HG03060 (cell line): Measurements from ENCODE around the gene OR10P1.
"Not testable (repeated sequence)": the region's sequence is repeated elsewhere in the genome, so short reads cannot be mapped to it uniquely, and the experiment has no call there.

Experiments
- ATAC-seq: cut with Tn5 transposase; IDR thresholded peaks from one replicate; pipeline ENCODE4 v1.9.1; 2021; ENCODE audit warnings: low read depth, moderate number of reproducible peaks; ENCODE audit not compliant: unreplicated experiment

OR10P1 gene

GRCh38 chr12:55636853-55637252 is at the start of gene OR10P1:
OR10P1 (plus strand) TSS chr12:55636892; CDS start chr12:55636892, 0 bp downstream.
- ATAC-seq, result no peak

- not testable (repeated sequence) for ATAC-seq
Measured at GRCh38 chr12:55590152-55590551, 46.5 kb upstream of the OR10P1 start.

DNA sequence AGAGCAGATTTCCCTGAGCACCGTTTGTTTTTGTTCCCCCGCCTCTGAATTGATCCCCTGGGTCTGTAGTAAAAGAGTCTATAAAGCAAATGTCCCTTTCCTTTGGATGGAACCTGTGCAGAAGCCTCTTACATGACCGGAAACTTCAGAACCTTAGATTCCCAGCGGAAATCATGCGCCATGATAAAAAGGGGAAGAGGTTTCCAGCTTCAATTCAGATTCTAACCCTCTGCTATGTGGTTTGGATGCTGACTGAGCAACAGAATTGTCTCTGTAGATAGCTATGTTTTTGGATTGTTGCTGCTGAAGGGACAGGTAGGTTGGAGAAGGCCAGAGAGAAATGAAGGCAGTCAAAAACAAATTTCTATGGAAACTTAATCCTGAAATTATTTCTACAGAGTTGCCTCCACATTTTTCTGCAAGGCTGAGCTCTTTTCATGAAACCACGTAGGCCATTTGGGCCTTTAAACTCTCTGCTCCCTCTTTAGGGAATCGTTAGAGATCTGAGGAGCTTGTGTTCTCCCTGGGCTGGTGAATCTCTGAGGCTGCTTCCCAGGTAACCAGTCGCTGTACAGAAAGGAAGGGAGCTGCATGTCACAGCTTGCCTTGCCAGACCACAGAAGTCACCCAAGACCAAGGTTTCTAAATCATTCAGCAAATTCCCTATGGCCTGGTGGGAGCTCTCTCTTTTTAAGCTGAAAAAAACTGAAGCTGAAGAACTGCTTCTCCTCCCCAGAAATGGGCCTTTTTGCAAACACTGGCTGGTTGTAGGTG is 28.7 kb upstream of the OR10P1 start:
- ATAC-seq, result no peak

- no peak for ATAC-seq
Measured at GRCh38 chr12:55610598-55610997, 26.1 kb upstream of the OR10P1 start.

- no peak for ATAC-seq
Measured at GRCh38 chr12:55612646-55613045, 24.0 kb upstream of the OR10P1 start.

- ATAC-seq, result no peak
Measured at GRCh38 chr12:55614764-55615163, 21.9 kb upstream of the OR10P1 start.

- ATAC-seq, result peak; percentile 84
Measured at GRCh38 chr12:55619354-55620138, 17.1 kb upstream of the OR10P1 start.

DNA sequence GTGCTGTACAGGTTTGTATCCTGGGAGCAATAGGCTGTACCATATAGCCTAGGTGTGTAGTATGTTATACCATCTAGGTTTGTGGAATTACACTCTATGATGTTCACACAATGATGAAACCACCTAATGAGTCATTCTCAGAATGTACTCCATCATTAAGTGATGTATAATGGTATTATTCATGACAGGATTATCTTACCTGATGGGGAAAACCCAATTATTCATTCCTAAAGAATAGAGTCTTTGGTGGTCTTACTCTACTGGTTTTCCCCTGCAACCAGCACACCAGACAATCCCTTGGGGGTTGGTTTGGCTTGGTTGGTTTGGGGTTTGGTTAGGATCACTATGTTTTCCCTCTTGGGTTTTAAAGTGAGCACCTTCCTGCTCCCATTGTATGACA is 12.6 kb upstream of the OR10P1 start:
- ATAC-seq, result no peak

DNA sequence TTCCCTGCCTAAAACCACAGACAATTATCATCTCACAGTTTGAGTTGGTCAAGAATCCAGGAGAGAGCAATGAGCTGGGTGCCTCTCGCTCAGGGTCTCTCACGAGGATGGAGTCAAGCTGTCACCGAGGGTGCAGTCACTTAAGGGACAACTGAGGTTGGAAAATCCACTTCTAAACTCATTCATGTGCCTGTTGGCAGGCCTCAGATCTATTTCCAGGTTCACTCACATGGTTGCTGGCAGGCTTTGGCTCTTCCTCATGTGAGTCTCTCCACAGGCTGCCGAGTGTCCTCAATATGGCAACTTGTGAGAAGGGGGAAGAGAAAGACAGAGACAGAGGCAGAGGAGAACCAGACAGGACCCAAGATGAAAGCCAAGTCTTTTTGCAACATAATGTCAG is 10.5 kb upstream of the OR10P1 start:
- ATAC-seq, result no peak

- no peak for ATAC-seq
Measured at GRCh38 chr12:55629058-55629841, 7.4 kb upstream of the OR10P1 start.

GRCh38 chr12:55631056-55631455 is 5.6 kb upstream of the OR10P1 start:
- no peak for ATAC-seq

DNA sequence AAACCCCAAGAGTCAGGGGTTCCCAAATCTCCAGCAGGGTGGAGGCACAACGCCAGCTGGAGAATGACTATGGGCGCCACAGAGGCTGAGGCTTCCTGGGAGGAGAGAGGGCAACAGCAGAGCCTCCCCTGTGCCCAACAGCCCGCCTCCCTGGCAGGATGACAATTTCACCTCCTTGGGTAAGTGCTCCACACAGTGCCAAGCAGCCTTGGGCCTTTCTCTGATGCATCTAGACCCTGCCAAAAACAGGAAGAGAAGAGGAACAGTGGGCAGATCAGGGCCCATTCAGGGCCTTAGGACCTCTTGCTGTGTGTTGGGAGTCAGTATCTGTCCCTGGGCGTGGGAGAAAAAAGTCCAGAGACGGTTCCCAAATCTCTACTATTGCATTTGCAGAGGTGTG is 5.0 kb upstream of the OR10P1 start:
- ATAC-seq, result no peak

DNA sequence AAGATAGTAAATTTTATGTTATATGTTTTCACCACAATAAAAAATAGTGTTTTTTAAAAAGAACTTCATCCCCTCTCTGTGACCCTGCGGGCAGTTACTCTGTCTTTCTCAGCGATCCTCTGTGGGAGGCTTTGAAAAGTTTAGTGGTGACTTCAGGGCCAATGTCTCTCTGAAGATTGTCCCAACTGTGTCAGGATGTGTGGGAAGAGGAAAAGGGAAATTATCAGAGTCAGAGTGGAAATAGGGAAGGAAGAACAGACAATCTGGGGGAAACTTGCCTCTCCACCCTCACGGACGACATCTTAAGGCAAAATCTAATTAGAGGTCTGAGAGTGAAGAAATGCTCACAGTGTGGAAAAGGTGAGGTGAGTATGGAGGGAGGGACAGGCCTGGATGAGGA is 3.5 kb upstream of the OR10P1 start:
- ATAC-seq, result no peak

DNA sequence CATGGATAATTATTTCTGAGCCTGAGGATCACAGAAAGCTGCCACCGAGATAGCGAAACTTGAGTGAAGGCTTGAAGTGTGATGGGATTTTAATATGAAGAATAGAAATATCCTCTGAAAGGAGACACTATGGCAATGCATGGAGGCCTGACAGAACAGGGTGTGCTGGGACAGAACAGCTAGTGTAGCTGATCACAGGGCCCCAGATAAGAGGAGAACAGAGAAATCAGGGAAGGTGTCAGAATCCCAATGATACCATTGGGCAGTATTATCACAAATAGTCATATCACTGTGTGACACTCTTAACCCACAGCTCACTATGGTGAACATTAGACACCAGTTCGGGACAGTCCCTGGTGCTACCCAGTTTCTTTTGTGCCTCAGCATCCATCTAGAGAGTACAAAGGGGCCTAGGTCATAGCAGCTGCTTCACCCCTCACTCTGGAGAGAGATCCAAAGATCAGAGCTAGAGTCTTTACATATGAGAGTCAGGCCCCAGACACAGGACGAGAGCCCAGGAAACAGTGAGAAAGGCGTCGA is 506 bp upstream of the OR10P1 start:
- ATAC-seq, result no peak

DNA sequence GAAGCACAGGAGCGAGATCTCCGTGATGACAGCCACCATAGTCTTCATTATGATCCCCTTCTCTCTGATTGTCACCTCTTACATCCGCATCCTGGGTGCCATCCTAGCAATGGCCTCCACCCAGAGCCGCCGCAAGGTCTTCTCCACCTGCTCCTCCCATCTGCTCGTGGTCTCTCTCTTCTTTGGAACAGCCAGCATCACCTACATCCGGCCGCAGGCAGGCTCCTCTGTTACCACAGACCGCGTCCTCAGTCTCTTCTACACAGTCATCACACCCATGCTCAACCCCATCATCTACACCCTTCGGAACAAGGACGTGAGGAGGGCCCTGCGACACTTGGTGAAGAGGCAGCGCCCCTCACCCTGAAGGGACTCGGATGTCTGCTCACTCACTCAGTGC is 775 bp downstream of the OR10P1 start:
- ATAC-seq, result no peak

DNA sequence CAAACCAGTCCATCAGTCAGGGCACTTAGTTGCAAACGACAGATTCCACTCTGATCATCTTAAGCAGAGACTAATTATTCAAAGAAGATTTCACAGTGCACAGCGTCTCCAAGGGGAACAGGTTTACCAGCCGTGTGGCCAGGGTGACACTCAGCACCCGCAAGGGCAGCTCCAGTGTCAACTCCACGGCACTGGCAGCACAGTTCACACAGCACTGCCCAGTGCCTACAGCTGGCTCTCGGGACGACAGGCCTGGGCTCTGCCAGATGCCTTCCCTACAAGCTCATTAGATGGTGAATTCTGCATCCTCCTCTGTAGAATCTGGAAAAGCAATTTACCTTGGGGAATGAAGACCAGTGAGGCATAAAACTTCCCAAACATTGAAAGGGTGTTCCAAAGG is 4.9 kb downstream of the OR10P1 start:
- no peak for ATAC-seq

GRCh38 chr12:55642267-55642666 is 5.6 kb downstream of the OR10P1 start:
- no peak for ATAC-seq

DNA sequence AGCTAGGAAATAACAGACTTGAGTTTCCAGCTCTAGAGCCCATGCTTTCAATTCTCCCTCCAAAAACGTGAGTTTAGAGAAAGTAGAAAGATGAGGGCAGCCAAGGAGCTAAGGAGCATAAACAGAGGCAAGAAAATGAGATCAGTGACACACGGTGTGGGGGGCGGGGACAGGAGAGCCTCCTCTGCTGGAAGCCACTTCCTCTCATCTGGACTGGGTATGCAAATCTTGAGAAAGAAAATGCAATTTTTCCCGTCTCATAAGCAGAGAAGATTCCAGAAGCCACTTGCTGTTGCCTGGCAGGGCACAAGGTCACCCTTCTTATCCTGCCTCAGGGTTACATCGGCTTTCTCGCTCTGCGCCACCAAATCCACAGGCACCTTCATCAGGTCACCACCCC is 6.0 kb downstream of the OR10P1 start:
- ATAC-seq, result no peak

- ATAC-seq, result no peak
Measured at GRCh38 chr12:55644591-55644990, 7.9 kb downstream of the OR10P1 start.

DNA sequence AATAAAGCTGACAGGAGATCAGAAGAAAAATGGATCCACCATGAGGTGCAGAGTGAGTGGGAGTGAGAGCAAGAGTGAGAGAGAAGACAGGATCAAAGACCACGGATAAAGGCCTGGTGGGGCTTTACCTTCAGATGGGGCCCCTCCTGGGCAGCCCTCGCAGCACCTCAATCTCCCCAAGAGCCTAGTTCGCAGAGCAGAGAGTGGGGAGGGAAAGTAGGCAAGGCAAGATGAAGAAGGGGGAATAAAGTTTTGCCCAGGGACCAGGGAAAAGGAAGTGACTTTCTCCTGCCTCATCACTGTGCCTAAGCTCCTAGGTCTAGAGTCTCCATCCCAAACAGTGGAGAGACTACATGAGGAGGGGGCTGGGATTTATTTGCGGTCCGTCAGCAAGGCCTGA is 10.3 kb downstream of the OR10P1 start:
- no peak for ATAC-seq
